GM23338 (cell line): ENCODE measurements around the gene NOC2L.

Experiments
- CREB1 ChIP-seq: fragments of 250-450 bp; sonication (Bioruptor Pico); IDR thresholded peaks from 2 replicates; pipeline ENCODE4 v1.5.0; 2020; ENCODE audit warnings: low read depth, mild to moderate bottlenecking, moderate library complexity
- EZH2 ChIP-seq: fragments of 200-600 bp; sonication (generic); IDR thresholded peaks from one replicate; pipeline ENCODE4 v1.8.0; 2017; ENCODE audit warnings: antibody characterized with exemption, mild to moderate bottlenecking, low read depth; ENCODE audit not compliant: unreplicated experiment
- EZH2phosphoT487 ChIP-seq: fragments of 200-600 bp; sonication (generic); IDR thresholded peaks from one replicate; pipeline ENCODE4 v1.8.1; 2018; ENCODE audit warnings: antibody characterized with exemption; ENCODE audit not compliant: unreplicated experiment
- JUNB ChIP-seq: IDR thresholded peaks from one replicate; pipeline ENCODE4 v1.6.1; 2016; ENCODE audit warnings: antibody characterized with exemption; ENCODE audit not compliant: unreplicated experiment
- POLR2AphosphoS5 ChIP-seq: IDR thresholded peaks from 2 replicates; pipeline ENCODE4 v1.6.1; 2016; ENCODE audit warnings: antibody characterized with exemption, low read depth
- TF ChIP-seq, protein P1 (sequence below), 2 experiments: fragments of 200-600 bp in 1 of 2; sonication (generic) in 1 of 2; conservative IDR thresholded peaks; 2 replicates each; pipeline versions ENCODE4 v1.5.1 to v1.6.1; 2016 to 2017; ENCODE audit warnings: antibody characterized with exemption in 2 of 2, low read depth in 2 of 2, mild to moderate bottlenecking in 2 of 2, moderate library complexity in 1 of 2
- TF ChIP-seq, protein P2 (sequence below): IDR thresholded peaks from one replicate; pipeline ENCODE4 v1.6.1; 2018; ENCODE audit warnings: antibody characterized with exemption; ENCODE audit not compliant: unreplicated experiment
- TF ChIP-seq, protein P3 (sequence below): IDR thresholded peaks from 2 replicates; pipeline ENCODE4 v1.6.1; 2016; ENCODE audit warnings: antibody characterized with exemption

DNA sequence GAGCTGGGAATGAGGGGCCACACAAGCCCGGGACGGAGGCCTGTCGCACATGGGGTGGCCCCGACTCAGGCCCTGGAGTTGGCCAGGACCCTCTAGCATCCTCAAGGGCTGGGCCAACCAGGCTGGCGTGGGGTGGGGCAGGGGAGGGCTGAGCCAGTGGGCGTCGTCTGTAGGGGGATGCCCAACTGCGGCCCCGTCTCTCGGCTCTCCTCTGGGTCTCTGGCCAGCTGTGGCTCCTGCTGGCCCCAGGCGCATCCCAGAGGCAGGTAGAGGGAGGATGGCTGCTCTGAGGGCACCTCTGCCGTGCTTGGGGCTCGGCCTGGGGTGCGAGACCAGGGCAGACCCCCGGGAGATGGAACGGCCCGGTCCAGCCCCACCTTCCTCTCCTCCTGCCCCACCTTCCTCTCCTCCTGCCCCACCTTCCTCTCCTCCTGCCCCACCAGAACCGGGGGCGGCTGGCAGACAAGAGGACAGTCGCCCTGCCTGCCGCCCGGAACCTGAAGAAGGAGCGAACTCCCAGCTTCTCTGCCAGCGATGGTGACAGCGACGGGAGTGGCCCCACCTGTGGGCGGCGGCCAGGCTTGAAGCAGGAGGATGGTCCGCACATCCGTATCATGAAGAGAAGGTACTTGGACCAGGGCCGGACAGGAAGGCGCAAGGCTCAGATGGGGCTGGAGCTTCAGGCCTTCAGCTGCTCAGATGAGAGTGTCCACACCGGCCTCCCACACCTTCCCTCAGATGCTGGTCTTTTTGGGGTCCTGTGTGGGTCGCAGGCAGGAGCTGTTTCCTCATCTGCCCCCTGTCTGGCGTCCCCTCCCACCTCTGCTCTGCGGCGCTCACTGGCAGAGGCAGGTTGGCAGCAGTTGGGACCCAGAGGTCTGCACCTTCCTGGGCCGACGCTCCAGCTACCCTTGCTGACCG lies 29.1 kb downstream of the NOC2L start:
- no peak for TF ChIP-seq CREB1 (CRISPR knock-in tag)
- TF ChIP-seq POLR2AphosphoS5 = no peak
- TF ChIP-seq, protein P1, sequence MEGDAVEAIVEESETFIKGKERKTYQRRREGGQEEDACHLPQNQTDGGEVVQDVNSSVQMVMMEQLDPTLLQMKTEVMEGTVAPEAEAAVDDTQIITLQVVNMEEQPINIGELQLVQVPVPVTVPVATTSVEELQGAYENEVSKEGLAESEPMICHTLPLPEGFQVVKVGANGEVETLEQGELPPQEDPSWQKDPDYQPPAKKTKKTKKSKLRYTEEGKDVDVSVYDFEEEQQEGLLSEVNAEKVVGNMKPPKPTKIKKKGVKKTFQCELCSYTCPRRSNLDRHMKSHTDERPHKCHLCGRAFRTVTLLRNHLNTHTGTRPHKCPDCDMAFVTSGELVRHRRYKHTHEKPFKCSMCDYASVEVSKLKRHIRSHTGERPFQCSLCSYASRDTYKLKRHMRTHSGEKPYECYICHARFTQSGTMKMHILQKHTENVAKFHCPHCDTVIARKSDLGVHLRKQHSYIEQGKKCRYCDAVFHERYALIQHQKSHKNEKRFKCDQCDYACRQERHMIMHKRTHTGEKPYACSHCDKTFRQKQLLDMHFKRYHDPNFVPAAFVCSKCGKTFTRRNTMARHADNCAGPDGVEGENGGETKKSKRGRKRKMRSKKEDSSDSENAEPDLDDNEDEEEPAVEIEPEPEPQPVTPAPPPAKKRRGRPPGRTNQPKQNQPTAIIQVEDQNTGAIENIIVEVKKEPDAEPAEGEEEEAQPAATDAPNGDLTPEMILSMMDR (conservative IDR thresholded peaks at IDR 0.05; ENCODE audit: low read depth in 2 of 2) = no peak
- TF ChIP-seq EZH2phosphoT487 = no peak
- TF ChIP-seq, protein P2, sequence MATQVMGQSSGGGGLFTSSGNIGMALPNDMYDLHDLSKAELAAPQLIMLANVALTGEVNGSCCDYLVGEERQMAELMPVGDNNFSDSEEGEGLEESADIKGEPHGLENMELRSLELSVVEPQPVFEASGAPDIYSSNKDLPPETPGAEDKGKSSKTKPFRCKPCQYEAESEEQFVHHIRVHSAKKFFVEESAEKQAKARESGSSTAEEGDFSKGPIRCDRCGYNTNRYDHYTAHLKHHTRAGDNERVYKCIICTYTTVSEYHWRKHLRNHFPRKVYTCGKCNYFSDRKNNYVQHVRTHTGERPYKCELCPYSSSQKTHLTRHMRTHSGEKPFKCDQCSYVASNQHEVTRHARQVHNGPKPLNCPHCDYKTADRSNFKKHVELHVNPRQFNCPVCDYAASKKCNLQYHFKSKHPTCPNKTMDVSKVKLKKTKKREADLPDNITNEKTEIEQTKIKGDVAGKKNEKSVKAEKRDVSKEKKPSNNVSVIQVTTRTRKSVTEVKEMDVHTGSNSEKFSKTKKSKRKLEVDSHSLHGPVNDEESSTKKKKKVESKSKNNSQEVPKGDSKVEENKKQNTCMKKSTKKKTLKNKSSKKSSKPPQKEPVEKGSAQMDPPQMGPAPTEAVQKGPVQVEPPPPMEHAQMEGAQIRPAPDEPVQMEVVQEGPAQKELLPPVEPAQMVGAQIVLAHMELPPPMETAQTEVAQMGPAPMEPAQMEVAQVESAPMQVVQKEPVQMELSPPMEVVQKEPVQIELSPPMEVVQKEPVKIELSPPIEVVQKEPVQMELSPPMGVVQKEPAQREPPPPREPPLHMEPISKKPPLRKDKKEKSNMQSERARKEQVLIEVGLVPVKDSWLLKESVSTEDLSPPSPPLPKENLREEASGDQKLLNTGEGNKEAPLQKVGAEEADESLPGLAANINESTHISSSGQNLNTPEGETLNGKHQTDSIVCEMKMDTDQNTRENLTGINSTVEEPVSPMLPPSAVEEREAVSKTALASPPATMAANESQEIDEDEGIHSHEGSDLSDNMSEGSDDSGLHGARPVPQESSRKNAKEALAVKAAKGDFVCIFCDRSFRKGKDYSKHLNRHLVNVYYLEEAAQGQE = no peak
- no peak for TF ChIP-seq EZH2
- TF ChIP-seq, protein P3, sequence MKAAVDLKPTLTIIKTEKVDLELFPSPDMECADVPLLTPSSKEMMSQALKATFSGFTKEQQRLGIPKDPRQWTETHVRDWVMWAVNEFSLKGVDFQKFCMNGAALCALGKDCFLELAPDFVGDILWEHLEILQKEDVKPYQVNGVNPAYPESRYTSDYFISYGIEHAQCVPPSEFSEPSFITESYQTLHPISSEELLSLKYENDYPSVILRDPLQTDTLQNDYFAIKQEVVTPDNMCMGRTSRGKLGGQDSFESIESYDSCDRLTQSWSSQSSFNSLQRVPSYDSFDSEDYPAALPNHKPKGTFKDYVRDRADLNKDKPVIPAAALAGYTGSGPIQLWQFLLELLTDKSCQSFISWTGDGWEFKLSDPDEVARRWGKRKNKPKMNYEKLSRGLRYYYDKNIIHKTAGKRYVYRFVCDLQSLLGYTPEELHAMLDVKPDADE = no peak
- TF ChIP-seq JUNB = no peak
